GM23338 (cell line): ENCODE measurements around the gene CD84.

ENCODE experiments used
- CREB1 ChIP-seq: fragments of 250-450 bp; sonication (Bioruptor Pico); IDR thresholded peaks from 2 replicates; pipeline ENCODE4 v1.5.0; 2020; ENCODE audit warnings: low read depth, mild to moderate bottlenecking, moderate library complexity
- CTCF ChIP-seq, 2 experiments: fragments of 200-600 bp in 1 of 2; sonication (generic) in 1 of 2; conservative IDR thresholded peaks; 2 replicates each; pipeline versions ENCODE4 v1.5.1 to v1.6.1; 2016 to 2017; ENCODE audit warnings: antibody characterized with exemption in 2 of 2, low read depth in 2 of 2, mild to moderate bottlenecking in 2 of 2, moderate library complexity in 1 of 2
- EZH2 ChIP-seq: fragments of 200-600 bp; sonication (generic); IDR thresholded peaks from one replicate; pipeline ENCODE4 v1.8.0; 2017; ENCODE audit warnings: antibody characterized with exemption, mild to moderate bottlenecking, low read depth; ENCODE audit not compliant: unreplicated experiment
- EZH2phosphoT487 ChIP-seq: fragments of 200-600 bp; sonication (generic); IDR thresholded peaks from one replicate; pipeline ENCODE4 v1.8.1; 2018; ENCODE audit warnings: antibody characterized with exemption; ENCODE audit not compliant: unreplicated experiment
- JUNB ChIP-seq: IDR thresholded peaks from one replicate; pipeline ENCODE4 v1.6.1; 2016; ENCODE audit warnings: antibody characterized with exemption; ENCODE audit not compliant: unreplicated experiment
- POLR2AphosphoS5 ChIP-seq: IDR thresholded peaks from 2 replicates; pipeline ENCODE4 v1.6.1; 2016; ENCODE audit warnings: antibody characterized with exemption, low read depth
- REST ChIP-seq: IDR thresholded peaks from one replicate; pipeline ENCODE4 v1.6.1; 2018; ENCODE audit warnings: antibody characterized with exemption; ENCODE audit not compliant: unreplicated experiment
- ZNF462 ChIP-seq: fragments of 250-450 bp; sonication (Bioruptor Pico); IDR thresholded peaks from 2 replicates; pipeline ENCODE4 v1.5.0; 2020; ENCODE audit warnings: mild to moderate bottlenecking, moderate library complexity

- TF ChIP-seq CTCF (conservative IDR thresholded peaks at IDR 0.05; ENCODE audit: low read depth in 2 of 2), result no peak
- TF ChIP-seq EZH2, result no peak
- TF ChIP-seq POLR2AphosphoS5, result no peak
- TF ChIP-seq REST, result no peak
- TF ChIP-seq EZH2phosphoT487, result no peak
- no peak for TF ChIP-seq CREB1 (CRISPR knock-in tag)
- TF ChIP-seq JUNB, result no peak
- TF ChIP-seq ZNF462 (CRISPR knock-in tag), result no peak
Observed at GRCh38 chr1:160618327-160618726, 39.0 kb upstream of the CD84 start.
